RWPE2 (cell line): ENCODE data around the gene FYB2.

Experiments used
- ATAC-seq: fragments of 200-7000 bp; cut with Tn5 transposase; 3 replicates; pipeline ENCODE4 v1.9.1; 2021; ENCODE audit warnings: low read depth
- DNase-seq: peaks from one replicate; pipeline ENCODE4 v3.0.0-alpha.2; 2020; ENCODE audit warnings: low spot score
- H3K27ac ChIP-seq: fragments of 450-650 bp; 2 replicates; pipeline ENCODE4 v1.5.1; 2017; ENCODE audit warnings: mild to moderate bottlenecking; ENCODE audit not compliant: poor library complexity, severe bottlenecking
- H3K27me3 ChIP-seq: fragments of 250-450 bp; sonication (Bioruptor Pico); 2 replicates; pipeline ENCODE4 v1.5.1; 2021; ENCODE audit warnings: mild to moderate bottlenecking, moderate library complexity; ENCODE audit not compliant: insufficient read depth, poor library complexity, severe bottlenecking
- H3K36me3 ChIP-seq: fragments of 250-450 bp; sonication (Bioruptor Pico); 2 replicates; pipeline ENCODE4 v1.5.1; 2020; ENCODE audit warnings: low read depth, mild to moderate bottlenecking, moderate library complexity
- H3K4me1 ChIP-seq: fragments of 250-450 bp; sonication (Bioruptor Pico); 2 replicates; pipeline ENCODE4 v1.5.1; 2021; ENCODE audit warnings: mild to moderate bottlenecking, moderate library complexity; ENCODE audit not compliant: insufficient read depth, poor library complexity, severe bottlenecking
- H3K4me3 ChIP-seq: fragments of 250-450 bp; sonication (Bioruptor Pico); 2 replicates; pipeline ENCODE4 v1.5.1; 2021; ENCODE audit warnings: mild to moderate bottlenecking, moderate library complexity; ENCODE audit not compliant: severe bottlenecking
- H3K9me3 ChIP-seq: fragments of 250-450 bp; sonication (Bioruptor Pico); 2 replicates; pipeline ENCODE4 v1.5.1; 2021; ENCODE audit warnings: mild to moderate bottlenecking, moderate library complexity; ENCODE audit not compliant: severe bottlenecking
- CTCF ChIP-seq: fragments of 450-650 bp; IDR thresholded peaks from one replicate; pipeline ENCODE4 v1.5.1; 2017; ENCODE audit warnings: mild to moderate bottlenecking, moderate library complexity; ENCODE audit not compliant: poor library complexity, severe bottlenecking

FYB2 gene

GRCh38 chr1:56774067-56774609 lies 45.1 kb downstream of the FYB2 start:
- ATAC-seq (no peak), DNase-seq (no peak)
- Histone ChIP-seq H3K36me3 (no peaks in the 10 kb centered on the region), H3K27me3 (peaks cover 3% of the 10 kb centered on the region), H3K9me3 (no peaks in the 10 kb centered on the region), H3K4me3 (no peak overlapping the region), H3K27ac (no peak overlapping the region), H3K4me1 (no peaks in the 10 kb centered on the region)
- no peak for TF ChIP-seq CTCF

GRCh38 chr1:56773341-56774066 lies 45.7 kb downstream of the FYB2 start:
- H3K27ac ChIP-seq: no peak overlapping the region
- H3K4me1 ChIP-seq: no peaks in the 10 kb centered on the region
- no peaks in the 10 kb centered on the region for H3K36me3 ChIP-seq
- TF ChIP-seq CTCF: no peak
- DNase-seq (no peak), ATAC-seq (no peak)
- H3K9me3 ChIP-seq: no peaks in the 10 kb centered on the region
- H3K4me3 ChIP-seq: no peak overlapping the region
- peaks cover 3% of the 10 kb centered on the region for H3K27me3 ChIP-seq

- TF ChIP-seq CTCF: no peak
- H3K27me3 ChIP-seq: peaks cover 3% of the 10 kb centered on the region
- H3K4me3 ChIP-seq: no peak overlapping the region
Measured at GRCh38 chr1:56771717-56772116, 47.5 kb downstream of the FYB2 start.

GRCh38 chr1:56758794-56759193 lies 60.4 kb downstream of the FYB2 start:
- DNase-seq (no peak), ATAC-seq (no peak)
- no peaks in the 10 kb centered on the region for H3K27me3 ChIP-seq
- H3K36me3 ChIP-seq: no peaks in the 10 kb centered on the region
- no peak for TF ChIP-seq CTCF
- H3K27ac ChIP-seq: no peak overlapping the region
- no peaks in the 10 kb centered on the region for H3K9me3 ChIP-seq
- H3K4me3 ChIP-seq: no peak overlapping the region
- H3K4me1 ChIP-seq: no peaks in the 10 kb centered on the region

More at GRCh38 chr1:56771717-56772116, 47.5 kb downstream of the FYB2 start:
- Histone ChIP-seq H3K27ac (no peak overlapping the region), H3K9me3 (no peaks in the 10 kb centered on the region), H3K36me3 (no peaks in the 10 kb centered on the region), H3K4me1 (no peaks in the 10 kb centered on the region)
- no peak for DNase-seq
- no peak for ATAC-seq

GRCh38 chr1:56758135-56758534 lies 61.1 kb downstream of the FYB2 start:
- no peaks in the 10 kb centered on the region for H3K9me3 ChIP-seq
- no peak overlapping the region for H3K4me3 ChIP-seq
- no peaks in the 10 kb centered on the region for H3K4me1 ChIP-seq
- no peaks in the 10 kb centered on the region for H3K36me3 ChIP-seq
- ATAC-seq (peak; percentile 58; the same call in 2 of the 3 replicates), DNase-seq (no peak)
- H3K27ac ChIP-seq: no peak overlapping the region
- no peaks in the 10 kb centered on the region for H3K27me3 ChIP-seq
- TF ChIP-seq CTCF: peak; percentile 15
